HCT116 (cell line): ENCODE results near the gene MED12. TPM values are rescaled to one million over a fixed set of nuclear protein-coding genes. Genes with fewer than 3 reads are reported as not detected.

ENCODE experiments used
- ATAC-seq: fragments of 200-7000 bp; cut with Tn5 transposase; 2 replicates; pipeline ENCODE4 v1.9.1; 2020; ENCODE audit warnings: mild to moderate bottlenecking, moderate library complexity
- BruUV-seq: library from RNA; stranded (reverse); fragments of 400-500 nt; replicated peaks from 2 replicates; lab custom pipeline; 2021; lab: Mats Ljungman, UMichigan
- CTCF ChIA-PET: fragments of 300-600 bp; sonication (Branson Sonifier 250); formaldehyde crosslinking; loops from one replicate; lab custom pipeline; 2021; ENCODE audit warnings: antibody characterized with exemption; lab: Charles Lee
- POLR2A ChIA-PET: fragments of 300-600, 350-600 bp; sonication (Branson Sonifier 250); formaldehyde crosslinking; loops from one replicate; lab custom pipeline; 2021; ENCODE audit warnings: antibody characterized with exemption; lab: Charles Lee
- RAD21 ChIA-PET, 2 experiments: fragments of 300-600 bp; sonication (Branson Sonifier 250); formaldehyde crosslinking; loops; one replicate each; lab custom pipeline; 2023; ENCODE audit warnings: low total read pairs in 2 of 2; ENCODE audit not compliant: uncharacterized antibody in 2 of 2, unreplicated experiment in 2 of 2, low non-redundant PET in 1 of 2; lab: Charles Lee
- DNase-seq: peaks from one replicate; pipeline ENCODE4 v3.0.0-alpha.2; 2010; ENCODE audit warnings: low read depth, low spot score
- H2AFZ ChIP-seq: fragments of 200-600 bp; shearing (Covaris generic), sonication (generic); 2 replicates; pipeline ENCODE4 v1.6.1; 2017; ENCODE audit warnings: low read depth, mixed run types, mixed read lengths, antibody characterized with exemption, low read length; ENCODE audit not compliant: poor library complexity, severe bottlenecking
- H3K27ac ChIP-seq: 2 replicates; pipeline ENCODE4 v1.5.1; 2012; ENCODE audit warnings: low read depth, low read length
- H3K27me3 ChIP-seq: fragments of 200-600 bp; sonication (generic); 2 replicates; pipeline ENCODE4 v1.6.1; 2016; ENCODE audit warnings: mixed run types, low read length, mixed read lengths; ENCODE audit not compliant: insufficient read depth
- H3K36me3 ChIP-seq, 2 experiments: fragments of 200-500 bp in 1 of 2; fragments of 200-600 bp in 1 of 2; sonication (Bioruptor generic) in 1 of 2; sonication (generic) in 1 of 2; 2 replicates each; pipeline versions ENCODE4 v1.5.1 to v1.6.1; 2014 to 2016; ENCODE audit warnings: low read length in 2 of 2, inconsistent platforms in 1 of 2, mixed read lengths in 1 of 2, mixed run types in 1 of 2; ENCODE audit not compliant: insufficient read depth in 2 of 2, control insufficient read depth in 1 of 2
- H3K4me1 ChIP-seq, 2 experiments: fragments of 200-600 bp in 1 of 2; sonication (generic) in 1 of 2; 2 replicates each; pipeline versions ENCODE4 v1.5.1 to v1.6.1; 2012 to 2017; ENCODE audit warnings: low read length in 2 of 2, inconsistent platforms in 1 of 2, mild to moderate bottlenecking in 1 of 2, mixed read lengths in 1 of 2, mixed run types in 1 of 2, moderate library complexity in 1 of 2; ENCODE audit not compliant: insufficient read depth in 2 of 2, control insufficient read depth in 1 of 2
- H3K4me2 ChIP-seq: fragments of 200-600 bp; sonication (generic); 2 replicates; pipeline ENCODE4 v1.6.1; 2017; ENCODE audit warnings: mixed run types, low read length, mixed read lengths
- H3K4me3 ChIP-seq, 2 experiments: fragments of 200-600 bp in 1 of 2; sonication (generic) in 1 of 2; replicated peaks in 1 of 2; 2 replicates each; pipeline ENCODE4 v1.5.1; 2011 to 2016; ENCODE audit warnings: low read length in 2 of 2, control low read depth in 1 of 2, low read depth in 1 of 2, mild to moderate bottlenecking in 1 of 2, mixed read lengths in 1 of 2, mixed run types in 1 of 2
- H3K79me2 ChIP-seq: fragments of 200-600 bp; sonication (generic); 2 replicates; pipeline ENCODE4 v1.6.1; 2017; ENCODE audit warnings: mild to moderate bottlenecking, mixed run types, low read length, moderate library complexity, mixed read lengths; ENCODE audit not compliant: insufficient read depth
- H3K9ac ChIP-seq: fragments of 200-600 bp; sonication (generic); 2 replicates; pipeline ENCODE4 v1.6.1; 2016; ENCODE audit warnings: low read length, mixed read lengths
- H3K9me2 ChIP-seq: fragments of 200-600 bp; sonication (generic), shearing (Covaris generic); 2 replicates; pipeline ENCODE4 v1.6.1; 2017; ENCODE audit warnings: mixed run types, mild to moderate bottlenecking, moderate library complexity; ENCODE audit not compliant: insufficient read depth
- H3K9me3 ChIP-seq, 2 experiments: fragments of 200-500 bp in 1 of 2; fragments of 200-600 bp in 1 of 2; sonication (Bioruptor generic) in 1 of 2; sonication (generic) in 1 of 2; 2 replicates each; pipeline ENCODE4 v1.6.1; 2014 to 2017; ENCODE audit warnings: low read length in 2 of 2, mixed read lengths in 2 of 2, inconsistent platforms in 1 of 2, low read depth in 1 of 2, mild to moderate bottlenecking in 1 of 2, mixed run types in 1 of 2, moderate library complexity in 1 of 2; ENCODE audit not compliant: control insufficient read depth in 1 of 2, insufficient read depth in 1 of 2
- H4K20me1 ChIP-seq: fragments of 200-600 bp; sonication (generic), shearing (Covaris generic); 2 replicates; pipeline ENCODE4 v1.6.1; 2017; ENCODE audit warnings: mixed run types, mild to moderate bottlenecking, moderate library complexity; ENCODE audit not compliant: insufficient read depth
- CBX3 ChIP-seq: IDR thresholded peaks from 2 replicates; pipeline ENCODE4 v1.6.1; 2012; ENCODE audit warnings: low read depth
- EZH2 ChIP-seq: fragments of 200-600 bp; sonication (generic); IDR thresholded peaks from 2 replicates; pipeline ENCODE4 v1.6.1; 2017; ENCODE audit warnings: antibody characterized with exemption, mixed run types
- EZH2phosphoT487 ChIP-seq: fragments of 200-600 bp; IDR thresholded peaks from 2 replicates; pipeline ENCODE4 v1.6.1; 2018; ENCODE audit warnings: antibody characterized with exemption, borderline replicate concordance
- RAD21 ChIP-seq: IDR thresholded peaks from 2 replicates; pipeline ENCODE4 v1.6.1; 2012; ENCODE audit warnings: low read depth, mild to moderate bottlenecking
- SRF ChIP-seq: IDR thresholded peaks from 2 replicates; pipeline ENCODE4 v1.6.1; 2012; ENCODE audit warnings: low read depth
- YY1 ChIP-seq: IDR thresholded peaks from 2 replicates; pipeline ENCODE4 v1.6.1; 2011; ENCODE audit warnings: low read length, low read depth, moderate library complexity, mild to moderate bottlenecking; ENCODE audit not compliant: insufficient replicate concordance; ENCODE audit errors: extremely low read depth
- intact Hi-C: fragments of 100-400 bp; cut with micrococcal nuclease; formaldehyde crosslinking; loops from 2 replicates; pipeline ENCODE4 v1.10.0; 2022
- total RNA-seq: library from RNA; stranded (reverse); gene quantifications from one replicate; pipeline ENCODE4 v1.2.1, GENCODE V29; 2021; ENCODE audit not compliant: unreplicated experiment
- TF ChIP-seq, protein P1 (sequence below): IDR thresholded peaks from 2 replicates; pipeline ENCODE4 v1.6.1; 2011; ENCODE audit warnings: mild to moderate bottlenecking, low read length, moderate library complexity; ENCODE audit not compliant: insufficient replicate concordance; ENCODE audit errors: extremely low read depth
- TF ChIP-seq, protein P2 (sequence below): IDR thresholded peaks from 2 replicates; pipeline ENCODE4 v1.6.1; 2012

Gene MED12
- total RNA-seq, 1 experiment from 2014 or later = 32.8 TPM

DNA sequence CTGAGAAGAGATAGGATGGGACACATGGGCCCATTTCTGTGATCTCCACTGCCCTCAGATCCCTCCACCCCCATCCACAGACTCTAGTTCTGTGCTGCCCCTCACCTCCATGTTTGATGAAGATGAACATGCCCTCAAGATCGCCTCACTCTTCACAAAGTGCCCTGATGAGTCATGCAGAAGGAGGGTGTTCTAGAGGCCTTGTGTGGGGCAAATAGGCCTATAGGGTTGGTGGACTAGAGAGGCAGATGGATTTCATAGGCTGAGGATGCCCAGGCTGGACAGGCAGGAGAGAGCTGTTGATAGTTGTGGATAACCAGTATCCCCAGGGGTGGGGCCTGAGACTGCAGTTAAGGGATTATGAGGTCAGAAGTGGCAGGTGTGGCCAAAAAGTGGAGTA is 12.0 kb upstream of the MED12 start, which contains the start of gene CXorf65:
CXorf65 (minus strand) TSS at position 314 of the 400 bp plus-strand sequence; CDS start at position 130, 184 bp downstream.
- Histone ChIP-seq H4K20me1 (no peaks in the 10 kb centered on the region), H3K9ac (no peak within 1 kb of the TSS), H3K27me3 (no peaks in the 10 kb centered on the region), H3K9me3 (no peaks in the 10 kb centered on the region), H3K4me3 (no peak within 1 kb of the TSS), H3K4me1 (peaks cover 0 to 3% of the 10 kb centered on the region in 2 experiments; a peak in 1 of 4 replicates), H3K36me3 (no peaks in the 10 kb centered on the region), H3K79me2 (no peaks in the 10 kb centered on the region), H2AFZ (no peak within 1 kb of the TSS), H3K4me2 (no peak within 1 kb of the TSS), H3K27ac (no peak within 1 kb of the TSS), H3K9me2 (no peaks in the 10 kb centered on the region)
- no TSS peak for BruUV-seq
- ATAC-seq (no peak), DNase-seq (no peak)
- ChIA-PET CTCF (no interaction called here), POLR2A (no interaction called here), RAD21 (no interaction called here)
- intact Hi-C loops = no loop called here
- no peak for TF ChIP-seq EZH2
- TF ChIP-seq, protein P1, sequence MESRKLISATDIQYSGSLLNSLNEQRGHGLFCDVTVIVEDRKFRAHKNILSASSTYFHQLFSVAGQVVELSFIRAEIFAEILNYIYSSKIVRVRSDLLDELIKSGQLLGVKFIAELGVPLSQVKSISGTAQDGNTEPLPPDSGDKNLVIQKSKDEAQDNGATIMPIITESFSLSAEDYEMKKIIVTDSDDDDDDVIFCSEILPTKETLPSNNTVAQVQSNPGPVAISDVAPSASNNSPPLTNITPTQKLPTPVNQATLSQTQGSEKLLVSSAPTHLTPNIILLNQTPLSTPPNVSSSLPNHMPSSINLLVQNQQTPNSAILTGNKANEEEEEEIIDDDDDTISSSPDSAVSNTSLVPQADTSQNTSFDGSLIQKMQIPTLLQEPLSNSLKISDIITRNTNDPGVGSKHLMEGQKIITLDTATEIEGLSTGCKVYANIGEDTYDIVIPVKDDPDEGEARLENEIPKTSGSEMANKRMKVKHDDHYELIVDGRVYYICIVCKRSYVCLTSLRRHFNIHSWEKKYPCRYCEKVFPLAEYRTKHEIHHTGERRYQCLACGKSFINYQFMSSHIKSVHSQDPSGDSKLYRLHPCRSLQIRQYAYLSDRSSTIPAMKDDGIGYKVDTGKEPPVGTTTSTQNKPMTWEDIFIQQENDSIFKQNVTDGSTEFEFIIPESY = no peak
- TF ChIP-seq SRF = no peak
- TF ChIP-seq CBX3 = no peak
- TF ChIP-seq, protein P2, sequence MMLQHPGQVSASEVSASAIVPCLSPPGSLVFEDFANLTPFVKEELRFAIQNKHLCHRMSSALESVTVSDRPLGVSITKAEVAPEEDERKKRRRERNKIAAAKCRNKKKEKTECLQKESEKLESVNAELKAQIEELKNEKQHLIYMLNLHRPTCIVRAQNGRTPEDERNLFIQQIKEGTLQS = no peak
- TF ChIP-seq YY1 = no peak
- TF ChIP-seq RAD21 = no peak
- no peak for TF ChIP-seq EZH2phosphoT487
